Keratinocyte (primary cell): ENCODE data around the gene MAGI2. TPM values are rescaled to one million over a fixed set of nuclear protein-coding genes. Genes with fewer than 3 reads are reported as not detected.

ENCODE experiments used
- DNase-seq: peaks from one replicate; pipeline ENCODE4 v3.0.0-alpha.2; 2011; ENCODE audit warnings: low read depth, missing footprints, low spot score
- FAIRE-seq: peaks from 2 replicates; lab custom pipeline; 2011; peaks lifted over from hg19 to GRCh38; lab: Jason Lieb, UNC
- H2AFZ ChIP-seq: 2 replicates; pipeline ENCODE4 v1.6.0; 2012; ENCODE audit warnings: low read length, control low read depth, inconsistent platforms; ENCODE audit not compliant: control insufficient read depth
- H3K27ac ChIP-seq: 2 replicates; pipeline ENCODE4 v1.5.1; 2011; ENCODE audit warnings: low read length; ENCODE audit not compliant: control insufficient read depth, insufficient read depth
- H3K27me3 ChIP-seq: 3 replicates; pipeline ENCODE4 v1.6.0; 2011; ENCODE audit warnings: low read length; ENCODE audit not compliant: control insufficient read depth, insufficient read depth; ENCODE audit errors: extremely low read depth
- H3K36me3 ChIP-seq, 2 experiments: 2 replicates in 1 of 2; 3 replicates in 1 of 2; pipeline ENCODE4 v1.5.1; 2011; ENCODE audit warnings: low read length in 2 of 2, mild to moderate bottlenecking in 1 of 2; ENCODE audit not compliant: control insufficient read depth in 2 of 2, insufficient read depth in 2 of 2; ENCODE audit errors: extremely low read depth in 1 of 2
- H3K4me1 ChIP-seq: 3 replicates; pipeline ENCODE4 v1.5.1; 2011; ENCODE audit warnings: low read length; ENCODE audit not compliant: control insufficient read depth, insufficient read depth; ENCODE audit errors: extremely low read depth
- H3K4me2 ChIP-seq: 3 replicates; pipeline ENCODE4 v1.6.0; 2011; ENCODE audit warnings: low read depth, low read length; ENCODE audit not compliant: control insufficient read depth, insufficient read depth; ENCODE audit errors: extremely low read depth
- H3K4me3 ChIP-seq, 3 experiments: fragments of 200-600 bp in 1 of 3; sonication (generic) in 1 of 3; 2 replicates in 2 of 3; 3 replicates in 1 of 3; pipeline ENCODE4 v1.5.1; 2011 to 2016; ENCODE audit warnings: low read length in 3 of 3, mild to moderate bottlenecking in 3 of 3, control low read depth in 2 of 3, inconsistent platforms in 1 of 3, low read depth in 1 of 3, mixed read lengths in 1 of 3, mixed run types in 1 of 3, moderate library complexity in 1 of 3; ENCODE audit not compliant: control insufficient read depth in 2 of 3, insufficient read depth in 2 of 3; ENCODE audit errors: extremely low read depth in 1 of 3
- H3K79me2 ChIP-seq: 2 replicates; pipeline ENCODE4 v1.6.0; 2012; ENCODE audit warnings: low read length; ENCODE audit not compliant: control insufficient read depth, insufficient read depth
- H3K9ac ChIP-seq: 3 replicates; pipeline ENCODE4 v1.6.0; 2011; ENCODE audit warnings: low read length; ENCODE audit not compliant: control insufficient read depth, insufficient read depth; ENCODE audit errors: extremely low read depth
- H3K9me1 ChIP-seq: 3 replicates; pipeline ENCODE4 v1.6.0; 2011; ENCODE audit warnings: low read length; ENCODE audit not compliant: control insufficient read depth, insufficient read depth; ENCODE audit errors: extremely low read depth
- H3K9me3 ChIP-seq: 2 replicates; pipeline ENCODE4 v1.5.1; 2012; ENCODE audit warnings: low read depth, low read length; ENCODE audit not compliant: control insufficient read depth
- H4K20me1 ChIP-seq: 3 replicates; pipeline ENCODE4 v1.6.0; 2011; ENCODE audit warnings: low read length; ENCODE audit not compliant: control insufficient read depth, insufficient read depth; ENCODE audit errors: extremely low read depth
- EZH2 ChIP-seq: IDR thresholded peaks from one replicate; pipeline ENCODE4 v1.6.1; 2012; ENCODE audit warnings: inconsistent platforms, mild to moderate bottlenecking, low read length, moderate library complexity
- dilution Hi-C: fragments of 300-500 bp; cut with MboI; formaldehyde crosslinking; loops from one replicate; pipeline ENCODE4 v1.7.0; 2020; ENCODE audit warnings: low sequenced_read_pairs; ENCODE audit not compliant: extremely low pct_ligation_motif_present
- polyA plus RNA-seq, 5 experiments: library from polyadenylated mRNA; depleted of rRNA in 3 of 5; stranded (reverse) in 3 of 5; stranded (forward) in 1 of 5; unstranded in 1 of 5; fragments of >200 nt; gene quantifications; 1 replicate in 1 of 5; 2 replicates in 3 of 5; 3 replicates in 1 of 5; pipeline versions ENCODE4 v1.2.1 to v1.2.3, GENCODE V29; 2011 to 2012; ENCODE audit warnings: missing spikeins in 2 of 5, low read depth in 1 of 5, low replicate concordance in 1 of 5
- TF ChIP-seq, protein P1 (sequence below), 3 experiments: IDR thresholded peaks in 1 of 3; conservative IDR thresholded peaks in 1 of 3; optimal IDR thresholded peaks in 1 of 3; 2 replicates in 2 of 3; 3 replicates in 1 of 3; pipeline versions ENCODE3 to v1.5.1; 2011; ENCODE audit warnings: low read length in 3 of 3, mild to moderate bottlenecking in 3 of 3, moderate library complexity in 2 of 3, control low read depth in 1 of 3, inconsistent platforms in 1 of 3; ENCODE audit not compliant: insufficient read depth in 2 of 3; ENCODE audit errors: extremely low read depth in 1 of 3

The MAGI2 gene
- polyA plus RNA-seq, 1 donor (not counting 4 experiments of a cell fraction or from before 2014, with no cell fraction given) = 0.07 TPM

DNA sequence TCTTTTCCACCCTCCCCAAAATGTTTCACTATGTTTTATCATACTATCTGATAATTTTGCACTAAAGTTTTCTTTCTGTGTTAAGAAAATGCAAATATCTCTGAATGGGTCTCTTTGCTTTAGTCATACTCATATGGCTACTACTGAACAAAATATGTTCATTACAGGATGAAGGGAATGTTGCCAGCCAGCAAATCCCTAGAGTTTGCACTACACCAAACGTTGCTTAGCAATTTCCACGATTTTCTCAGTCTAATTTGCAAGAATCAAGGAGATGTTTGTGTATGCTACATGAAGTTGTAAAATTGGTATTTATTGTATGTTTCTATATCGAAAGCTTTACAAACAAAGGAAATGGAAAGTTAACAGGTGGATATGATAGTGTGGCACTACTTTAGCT lies 10.6 kb upstream of the MAGI2 start:
- TF ChIP-seq, protein P1, sequence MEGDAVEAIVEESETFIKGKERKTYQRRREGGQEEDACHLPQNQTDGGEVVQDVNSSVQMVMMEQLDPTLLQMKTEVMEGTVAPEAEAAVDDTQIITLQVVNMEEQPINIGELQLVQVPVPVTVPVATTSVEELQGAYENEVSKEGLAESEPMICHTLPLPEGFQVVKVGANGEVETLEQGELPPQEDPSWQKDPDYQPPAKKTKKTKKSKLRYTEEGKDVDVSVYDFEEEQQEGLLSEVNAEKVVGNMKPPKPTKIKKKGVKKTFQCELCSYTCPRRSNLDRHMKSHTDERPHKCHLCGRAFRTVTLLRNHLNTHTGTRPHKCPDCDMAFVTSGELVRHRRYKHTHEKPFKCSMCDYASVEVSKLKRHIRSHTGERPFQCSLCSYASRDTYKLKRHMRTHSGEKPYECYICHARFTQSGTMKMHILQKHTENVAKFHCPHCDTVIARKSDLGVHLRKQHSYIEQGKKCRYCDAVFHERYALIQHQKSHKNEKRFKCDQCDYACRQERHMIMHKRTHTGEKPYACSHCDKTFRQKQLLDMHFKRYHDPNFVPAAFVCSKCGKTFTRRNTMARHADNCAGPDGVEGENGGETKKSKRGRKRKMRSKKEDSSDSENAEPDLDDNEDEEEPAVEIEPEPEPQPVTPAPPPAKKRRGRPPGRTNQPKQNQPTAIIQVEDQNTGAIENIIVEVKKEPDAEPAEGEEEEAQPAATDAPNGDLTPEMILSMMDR (optimal IDR thresholded peaks at IDR 0.05 in 1 of 3, IDR thresholded peaks at IDR 0.05 in 1 of 3, conservative IDR thresholded peaks at IDR 0.05 in 1 of 3; ENCODE audit: extremely low read depth in 1 of 3, insufficient read depth in 2 of 3, low read length in 3 of 3) = no peak
- no peak for TF ChIP-seq EZH2
- Histone ChIP-seq H3K36me3 (no peaks in the 10 kb centered on the region), H3K27me3 (no peaks in the 10 kb centered on the region), H3K9ac (no peak overlapping the region), H3K4me1 (no peaks in the 10 kb centered on the region), H3K9me3 (no peaks in the 10 kb centered on the region), H3K9me1 (no peaks in the 10 kb centered on the region), H4K20me1 (no peaks in the 10 kb centered on the region), H3K4me3 (no peak overlapping the region), H3K27ac (no peak overlapping the region), H3K79me2 (no peaks in the 10 kb centered on the region), H2AFZ (no peak overlapping the region), H3K4me2 (no peak overlapping the region)
- DNase-seq (no peak), FAIRE-seq (no peak)
- dilution Hi-C loops = no loop called here

DNA sequence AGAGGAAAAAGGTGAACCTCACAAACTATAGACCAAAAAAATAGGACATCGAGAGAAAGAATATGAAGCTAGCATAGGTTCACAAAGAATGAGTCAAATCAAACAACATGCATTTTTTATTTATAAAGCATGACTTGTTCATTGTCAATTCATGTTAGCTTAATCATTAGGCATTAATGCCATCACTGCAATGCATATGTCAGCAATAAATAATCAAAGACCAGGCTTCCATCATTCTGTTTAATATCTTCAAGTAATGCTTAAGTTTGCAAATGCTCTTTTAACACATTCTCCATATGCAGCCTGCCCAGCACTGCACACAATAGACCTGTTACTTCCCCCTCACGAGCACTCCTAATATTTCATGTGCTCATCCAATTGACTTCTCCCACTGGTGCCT lies 8.9 kb upstream of the MAGI2 start:
- Histone ChIP-seq H4K20me1 (no peaks in the 10 kb centered on the region), H3K4me1 (no peaks in the 10 kb centered on the region), H3K9me1 (no peaks in the 10 kb centered on the region), H3K27ac (no peak overlapping the region), H2AFZ (no peak overlapping the region), H3K79me2 (no peaks in the 10 kb centered on the region), H3K36me3 (no peaks in the 10 kb centered on the region), H3K4me2 (no peak overlapping the region), H3K9ac (no peak overlapping the region), H3K9me3 (no peaks in the 10 kb centered on the region), H3K27me3 (no peaks in the 10 kb centered on the region), H3K4me3 (no peak overlapping the region)
- dilution Hi-C loops = no loop called here
- FAIRE-seq (no peak), DNase-seq (no peak)
- TF ChIP-seq, protein P1 (optimal IDR thresholded peaks at IDR 0.05 in 1 of 3, IDR thresholded peaks at IDR 0.05 in 1 of 3, conservative IDR thresholded peaks at IDR 0.05 in 1 of 3; ENCODE audit: extremely low read depth in 1 of 3, insufficient read depth in 2 of 3, low read length in 3 of 3) = no peak
- TF ChIP-seq EZH2 = no peak
